Measurements from ENCODE around the gene ASB4.

The ASB4 gene

GRCh38 chr7:95469848-95470247 lies 15.9 kb upstream of the ASB4 start:
- Mint-ChIP-seq H3K27ac (peak overlapping the region; percentile 76 to 84 (median 81)), H3K27me3 (ENCODE audit: low read depth) (peaks cover 3% of the 10 kb centered on the region), H3K36me3 (ENCODE audit: low read depth) (no peaks in the 10 kb centered on the region), H3K4me1 (peaks cover 44% of the 10 kb centered on the region), H3K4me3 (no peak overlapping the region), H3K9me3 (no peaks in the 10 kb centered on the region)
- no peak for TF ChIP-seq CTCF (IDR thresholded peaks at IDR 0.05; ENCODE audit: unreplicated experiment in 3 of 3)

GRCh38 chr7:95470452-95470851 lies 15.3 kb upstream of the ASB4 start:
- TF ChIP-seq CTCF (IDR thresholded peaks at IDR 0.05; ENCODE audit: unreplicated experiment in 3 of 3) = no peak
- peaks cover 3% of the 10 kb centered on the region for H3K27me3 Mint-ChIP-seq (ENCODE audit: low read depth)
- peaks cover 44% of the 10 kb centered on the region for H3K4me1 Mint-ChIP-seq
- H3K27ac Mint-ChIP-seq = peak overlapping the region; percentile 76 to 84 (median 81)
- H3K9me3 Mint-ChIP-seq = no peaks in the 10 kb centered on the region
- no peaks in the 10 kb centered on the region for H3K36me3 Mint-ChIP-seq (ENCODE audit: low read depth)
- H3K4me3 Mint-ChIP-seq = no peak overlapping the region

GRCh38 chr7:95471071-95471470 lies 14.7 kb upstream of the ASB4 start:
- Mint-ChIP-seq H3K36me3 (ENCODE audit: low read depth) (no peaks in the 10 kb centered on the region), H3K9me3 (no peaks in the 10 kb centered on the region), H3K4me1 (peaks cover 48% of the 10 kb centered on the region), H3K27ac (peak overlapping the region; percentile 76 to 84 (median 81)), H3K4me3 (no peak overlapping the region), H3K27me3 (ENCODE audit: low read depth) (peaks cover 3% of the 10 kb centered on the region)
- no peak for TF ChIP-seq CTCF (IDR thresholded peaks at IDR 0.05; ENCODE audit: unreplicated experiment in 3 of 3)

- H3K27me3 Mint-ChIP-seq (ENCODE audit: low read depth) = no peaks in the 10 kb centered on the region
- no peaks in the 10 kb centered on the region for H3K36me3 Mint-ChIP-seq (ENCODE audit: low read depth)
- H3K9me3 Mint-ChIP-seq = no peaks in the 10 kb centered on the region
- TF ChIP-seq CTCF (IDR thresholded peaks at IDR 0.05; ENCODE audit: unreplicated experiment in 3 of 3) = no peak
- peak overlapping the region in 1 of 3 experiments; percentile 2 for H3K4me3 Mint-ChIP-seq
- peaks cover 64% of the 10 kb centered on the region for H3K4me1 Mint-ChIP-seq
- H3K27ac Mint-ChIP-seq = peak overlapping the region; percentile 33 to 76 (median 75)
These were observed 13.1 kb upstream of the ASB4 start for GRCh38 chr7:95472581-95473161.

GRCh38 chr7:95473276-95473985 lies 12.3 kb upstream of the ASB4 start:
- Mint-ChIP-seq H3K36me3 (ENCODE audit: low read depth) (no peaks in the 10 kb centered on the region), H3K4me3 (no peak overlapping the region), H3K27ac (peak overlapping the region; percentile 33 to 76 (median 75)), H3K27me3 (ENCODE audit: low read depth) (no peaks in the 10 kb centered on the region), H3K4me1 (peaks cover 72% of the 10 kb centered on the region), H3K9me3 (no peaks in the 10 kb centered on the region)
- no peak for TF ChIP-seq CTCF (IDR thresholded peaks at IDR 0.05; ENCODE audit: unreplicated experiment in 3 of 3)
